NCI-H1048 (cell line): ENCODE results near the gene POLR2E.
A peak's percentile ranks its signal among the peaks of the same experiment; 100 is the strongest.
"Not testable (repeated sequence)": the region's sequence is repeated elsewhere in the genome, so short reads cannot be mapped to it uniquely, and the experiment has no call there.

Experiments used
- DNase-seq: peaks from one replicate; lab custom pipeline; 2025; lab: John Stamatoyannopoulos, UW

Gene POLR2E

GRCh38 chr19:1125601-1126467 lies 30.7 kb upstream of the POLR2E start:
- DNase-seq = no peak

DNA sequence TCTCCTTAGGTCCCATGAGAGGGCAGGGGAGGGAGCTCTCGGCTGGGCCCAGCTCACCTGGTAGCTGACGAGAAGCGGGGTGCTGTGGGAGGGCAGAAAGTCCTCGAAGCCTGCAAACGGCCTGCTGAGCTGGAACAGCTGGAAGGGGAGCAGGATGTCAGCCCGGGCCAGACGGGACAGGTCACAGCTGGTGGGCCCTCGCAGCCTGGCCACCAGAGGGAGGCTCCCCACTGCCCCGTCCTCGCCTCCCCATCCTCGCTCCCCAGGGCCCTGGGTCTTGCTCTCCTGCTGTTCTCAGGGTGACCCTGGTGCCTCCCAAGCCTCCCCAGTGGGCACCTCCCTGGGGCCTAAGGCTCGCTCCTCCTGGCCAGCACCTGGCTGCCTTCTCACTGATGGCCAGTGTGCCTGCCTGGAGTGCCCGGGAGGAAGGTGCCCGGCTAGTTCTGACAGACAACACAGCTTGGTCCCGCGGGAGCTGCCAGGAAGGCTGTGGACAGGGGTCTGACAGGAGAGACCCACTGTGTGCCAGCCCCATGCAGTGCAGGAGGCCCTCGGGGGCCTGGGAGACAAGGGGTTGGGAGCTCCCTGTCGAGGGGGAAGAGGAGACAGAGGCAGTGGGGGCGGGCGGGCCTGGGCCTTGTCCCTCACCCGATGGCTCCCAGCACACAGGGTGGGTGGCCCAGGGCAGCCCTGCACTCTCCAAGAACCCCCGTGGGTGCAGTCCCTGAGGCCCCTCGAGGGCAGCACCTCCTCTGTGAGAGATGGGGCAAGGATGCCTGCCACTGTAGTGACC lies 28.9 kb upstream of the POLR2E start:
- DNase-seq = no peak

DNA sequence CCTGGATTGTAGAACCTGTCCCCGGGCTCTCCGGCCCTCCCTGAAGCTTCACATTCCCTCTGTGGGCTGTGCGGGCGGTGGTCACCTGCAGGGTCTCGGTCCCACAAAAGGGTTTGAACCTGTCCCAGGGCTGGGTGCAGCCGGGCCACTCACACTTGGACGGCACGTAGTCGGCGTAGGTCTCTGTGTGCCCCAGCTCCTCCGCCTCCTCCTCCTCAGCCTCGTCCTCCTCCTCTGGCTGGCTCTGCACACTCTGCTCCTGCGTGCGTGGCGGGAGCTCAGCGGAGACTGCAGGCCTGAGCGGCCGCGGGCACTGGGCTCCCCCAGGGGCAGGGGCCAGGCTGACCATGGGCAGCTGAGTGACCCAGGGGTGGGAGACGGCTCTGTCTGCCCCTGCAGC lies 28.2 kb upstream of the POLR2E start:
- no peak for DNase-seq

DNA sequence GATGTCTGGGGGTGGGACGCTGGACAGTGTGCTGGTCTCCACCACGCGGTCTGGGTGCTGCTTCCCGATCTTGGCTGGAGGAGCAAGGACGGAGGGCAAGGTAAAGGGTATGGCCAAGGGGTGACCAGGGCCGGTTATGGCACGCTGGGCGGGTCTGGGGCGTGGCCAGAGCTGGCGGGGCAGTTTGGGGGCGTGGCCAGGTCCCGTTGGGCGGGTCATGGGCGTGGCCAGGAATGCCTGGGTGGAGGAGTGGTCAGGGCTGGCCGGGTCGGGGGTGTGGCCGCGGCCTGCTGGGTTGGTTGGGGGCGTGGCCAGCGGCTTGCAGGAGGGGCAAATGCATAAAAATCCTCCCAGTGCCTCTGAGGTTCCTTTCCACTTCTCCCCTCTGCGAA lies 27.8 kb upstream of the POLR2E start:
- no peak for DNase-seq

DNA sequence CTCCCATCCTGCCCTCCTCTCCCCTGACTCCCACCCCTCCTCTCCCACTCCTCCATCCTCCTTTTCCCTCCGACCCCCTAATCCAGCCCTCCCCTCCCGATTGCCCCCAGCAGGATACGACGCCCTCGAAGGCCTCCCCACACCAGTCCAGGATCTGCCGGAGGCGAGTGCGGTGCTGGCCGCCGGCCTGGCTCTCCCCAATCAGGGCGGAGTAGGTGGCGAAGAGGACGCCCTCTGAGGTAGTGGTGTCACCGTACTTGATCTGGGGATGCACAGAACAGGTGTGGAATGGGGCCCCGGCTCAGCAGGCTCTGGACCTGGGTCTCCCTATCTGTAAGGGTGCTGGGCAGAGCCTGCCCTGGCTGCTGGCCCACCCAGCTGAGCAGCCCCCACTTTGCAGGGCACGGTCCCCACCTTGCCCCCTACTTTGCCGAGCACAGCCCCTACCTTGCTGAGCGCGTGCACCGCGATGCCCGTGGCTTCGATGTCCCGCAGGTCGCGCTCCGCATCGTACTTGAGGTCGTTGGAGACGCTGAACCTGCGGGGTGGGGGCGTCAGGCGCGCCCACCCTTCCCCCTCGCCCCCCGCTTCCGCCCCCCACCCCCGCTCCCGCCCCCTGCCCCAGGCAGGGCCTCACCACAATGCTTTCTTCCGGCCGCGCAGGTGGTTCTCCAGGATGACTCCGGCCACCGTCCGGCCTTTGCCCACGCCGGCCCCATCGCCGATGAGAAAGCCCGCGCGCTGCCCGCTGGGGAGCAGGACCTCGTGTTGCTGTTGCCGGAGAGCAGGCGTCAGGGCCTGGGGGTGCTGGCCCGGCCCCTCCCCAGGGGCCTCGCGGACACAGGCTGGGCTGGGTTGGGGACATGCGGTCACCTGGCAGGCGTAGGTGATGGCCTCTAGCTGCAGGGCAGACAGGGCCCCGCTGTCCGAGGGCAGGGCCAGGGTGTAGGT lies 27.1 kb upstream of the POLR2E start:
- no peak for DNase-seq

DNA sequence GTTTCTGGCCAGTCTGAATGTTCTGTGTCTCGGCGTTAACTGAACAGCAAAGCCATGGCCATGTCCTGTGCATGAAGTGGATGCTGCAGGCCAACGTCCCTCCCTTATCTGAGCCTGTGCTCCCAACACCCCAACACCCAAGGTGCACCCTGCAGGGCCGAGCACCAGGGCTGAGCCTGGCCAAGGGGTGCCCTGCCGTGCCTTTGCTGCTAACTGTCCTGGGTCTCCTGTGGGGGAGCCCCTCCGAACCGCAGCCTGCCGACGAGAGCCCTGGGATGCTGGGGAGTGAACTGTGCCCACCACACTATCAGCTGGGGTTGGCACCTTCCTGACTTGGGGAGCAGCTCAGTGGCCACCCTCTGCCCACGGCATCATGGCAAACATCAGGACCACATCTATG lies 26.2 kb upstream of the POLR2E start:
- no peak for DNase-seq

DNA sequence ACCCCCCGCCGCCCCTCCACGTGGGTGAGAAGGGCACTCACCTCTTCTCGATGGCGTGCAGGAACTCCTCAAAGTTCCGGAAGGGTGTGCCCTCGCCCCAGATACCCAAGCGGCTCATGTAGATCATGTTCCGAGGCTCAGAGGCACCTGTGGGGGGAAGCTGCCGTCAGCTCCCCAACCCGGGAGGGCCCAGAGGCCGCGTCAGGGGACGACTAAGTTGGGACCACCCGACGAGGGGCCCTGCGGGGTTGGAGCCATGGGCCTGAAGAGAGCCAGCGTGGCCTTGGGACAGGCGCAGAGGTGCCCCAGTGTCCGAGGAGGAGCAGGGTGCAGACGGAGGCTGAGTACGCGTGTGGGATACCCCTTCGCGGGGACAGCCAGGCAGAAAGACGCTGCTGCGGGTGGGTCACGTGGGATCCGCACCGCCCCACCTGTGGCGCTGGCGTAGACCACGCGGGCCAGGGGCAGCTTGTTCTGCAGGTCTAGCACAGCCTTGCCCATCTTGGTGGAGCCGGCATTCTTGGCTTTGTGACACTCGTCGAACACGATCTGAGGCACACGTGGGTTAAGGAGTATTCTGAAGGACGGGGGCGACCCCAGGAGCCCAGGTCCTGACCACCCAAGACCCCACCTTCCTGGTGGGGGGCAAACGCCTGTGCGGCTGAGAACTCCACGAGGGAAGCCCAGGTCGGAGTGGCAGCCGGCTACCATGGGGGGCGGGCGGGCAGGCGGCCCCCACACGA lies 24.5 kb upstream of the POLR2E start:
- DNase-seq = no peak

DNA sequence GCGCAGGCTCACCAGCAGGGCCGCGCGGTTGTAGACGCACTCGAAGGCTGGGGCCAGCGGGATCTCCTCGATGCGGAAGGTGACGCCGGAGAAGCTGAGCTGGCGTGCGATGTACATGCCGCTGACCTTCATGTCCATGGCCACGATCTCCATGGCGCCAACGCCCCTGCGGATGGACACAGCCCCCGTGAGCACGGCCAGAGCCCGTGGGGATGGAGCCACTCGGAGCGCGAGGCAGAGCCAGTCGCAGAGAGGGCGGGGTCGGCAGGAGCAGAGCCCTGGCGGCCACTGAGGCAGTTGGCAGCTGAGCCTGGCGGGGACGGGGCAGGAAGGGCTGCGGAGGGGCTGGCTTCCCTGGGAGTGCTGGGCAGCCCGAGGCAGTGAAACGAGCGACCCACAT lies 23.8 kb upstream of the POLR2E start:
- no peak for DNase-seq

DNA sequence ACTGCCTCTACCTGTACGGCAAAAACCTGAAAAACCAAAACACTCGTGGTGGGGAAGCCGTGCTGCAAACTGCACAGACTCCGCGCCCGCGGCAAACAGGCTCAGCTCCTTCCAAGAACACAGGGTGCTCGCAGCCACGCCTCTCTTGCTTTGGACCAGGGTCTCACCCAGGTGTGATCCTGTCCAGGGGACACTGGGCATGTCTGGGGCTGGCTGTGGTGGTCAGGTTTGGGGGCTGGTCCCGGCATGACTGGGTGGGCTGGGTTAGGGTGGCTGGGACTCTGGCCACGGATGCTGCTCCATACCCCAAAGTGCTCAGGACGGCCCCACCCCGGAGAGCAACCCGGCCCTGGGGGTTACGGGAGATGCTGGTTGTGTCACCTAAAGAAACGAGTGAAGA lies 22.5 kb upstream of the POLR2E start:
- no peak for DNase-seq

GRCh38 chr19:1116726-1117581 lies 21.8 kb upstream of the POLR2E start:
- DNase-seq = no peak

- no peak for DNase-seq
These were observed 20.7 kb upstream of the POLR2E start for GRCh38 chr19:1115646-1116420.

- not testable (repeated sequence) for DNase-seq
These were observed 19.6 kb upstream of the POLR2E start for GRCh38 chr19:1114728-1115127.

DNA sequence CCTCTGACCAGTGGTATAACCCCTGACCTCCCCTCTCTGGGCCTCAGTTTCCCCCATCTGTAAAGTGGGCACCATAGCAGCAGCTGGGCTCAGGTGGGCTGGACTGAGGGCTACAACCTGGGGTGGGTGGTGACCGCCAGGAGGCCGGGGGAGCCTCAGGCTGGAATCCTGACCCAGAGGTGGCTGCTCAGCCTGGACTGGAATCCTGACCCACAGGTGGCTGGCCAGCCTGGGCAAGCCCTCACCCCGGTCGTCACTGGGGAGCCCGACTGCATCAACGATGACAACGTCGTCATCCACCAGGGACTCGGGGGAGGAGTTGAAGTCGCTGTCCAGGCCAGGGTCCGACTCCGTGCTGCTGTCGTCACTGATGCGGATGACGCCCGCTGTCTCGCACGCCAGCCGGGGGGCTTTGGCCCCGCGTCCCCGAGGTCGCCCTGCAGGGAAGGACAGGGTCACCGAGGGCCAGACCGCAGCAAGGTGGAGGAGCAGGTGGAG lies 18.9 kb upstream of the POLR2E start:
- no peak for DNase-seq

DNA sequence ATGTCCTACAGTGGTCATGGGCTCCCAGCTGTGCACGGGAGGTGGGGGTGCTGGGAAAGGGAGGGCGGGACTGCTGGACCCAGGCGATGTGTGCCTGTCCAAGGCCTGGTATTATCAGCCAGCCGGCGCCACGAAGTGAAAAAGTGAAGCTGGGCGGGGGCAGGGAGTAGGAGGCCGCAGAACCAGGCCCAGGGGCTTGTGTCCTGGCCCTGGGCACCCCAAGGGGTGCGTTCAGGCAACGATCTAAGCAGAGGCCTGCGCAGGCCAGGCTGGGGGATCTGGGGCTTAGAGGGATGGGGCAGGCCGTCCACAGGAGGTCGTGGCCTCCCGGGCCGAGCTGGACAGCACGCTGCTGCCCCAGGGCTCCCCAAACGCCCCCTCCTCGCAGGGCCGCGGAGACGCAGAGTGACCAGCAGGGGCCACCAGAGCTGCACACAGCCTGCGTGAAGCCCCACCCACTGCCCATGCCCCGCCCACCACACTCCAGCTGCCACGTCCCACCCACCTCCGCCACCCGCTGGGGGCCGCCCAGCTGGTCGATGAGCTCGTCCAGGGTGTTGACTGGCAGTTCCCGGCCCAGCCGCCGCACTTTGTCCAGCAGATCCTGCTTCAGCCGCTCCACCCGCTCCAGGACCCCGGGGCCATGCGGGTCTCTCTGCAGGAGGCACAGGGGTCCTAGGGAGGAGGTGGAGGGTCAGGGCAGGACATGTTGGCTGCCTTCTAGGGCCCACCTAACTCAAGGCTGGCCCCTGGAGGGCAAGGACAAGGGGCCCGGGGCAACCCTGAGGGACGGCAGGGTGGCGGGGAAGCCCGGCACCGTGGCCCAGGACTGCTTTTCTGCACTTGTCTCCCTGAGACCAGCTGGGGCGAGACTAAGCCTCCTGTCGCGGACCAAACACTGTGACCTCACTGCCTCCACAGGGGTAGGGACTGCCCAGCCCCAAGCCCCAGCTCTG lies 18.1 kb upstream of the POLR2E start:
- DNase-seq = peak; percentile 65

DNA sequence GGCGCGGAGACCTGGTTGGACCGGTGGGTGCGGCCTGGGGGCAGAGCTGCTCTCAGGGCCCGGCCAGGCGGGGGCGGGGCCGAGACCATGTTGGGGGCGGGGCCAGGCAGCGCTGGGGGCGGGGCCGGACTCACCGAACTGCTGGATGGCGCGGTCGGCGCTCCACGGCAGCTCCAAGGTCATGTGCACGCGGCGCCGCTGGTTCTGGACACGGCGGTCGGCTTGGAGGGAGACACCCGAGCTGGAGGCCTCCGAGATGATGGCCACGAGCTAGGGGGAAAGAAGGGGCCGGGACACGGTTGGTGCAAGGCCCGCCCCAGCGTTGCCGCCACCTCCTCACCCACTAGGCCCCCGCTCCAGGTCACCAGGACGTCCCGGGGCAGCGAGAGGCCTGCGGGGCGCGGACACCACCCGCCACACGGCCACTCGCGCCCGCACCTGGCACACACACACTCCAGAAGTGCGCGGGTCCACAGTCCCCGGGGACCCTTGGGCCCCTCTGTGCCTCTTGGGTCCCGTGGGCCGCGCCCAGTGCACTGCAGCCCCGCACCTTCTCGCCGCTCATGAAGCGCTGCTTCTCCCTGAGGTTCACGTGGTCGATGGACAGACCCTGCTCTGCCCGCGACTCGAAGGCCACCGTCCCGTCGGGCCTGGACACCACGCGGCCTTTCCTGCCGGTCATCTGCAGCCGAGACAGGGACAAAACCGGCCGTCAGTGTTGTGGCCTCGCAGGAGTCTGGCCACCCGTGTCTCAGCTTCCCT lies 17.3 kb upstream of the POLR2E start:
- DNase-seq = no peak

GRCh38 chr19:1111641-1112267 lies 16.6 kb upstream of the POLR2E start:
- no peak for DNase-seq
